Activated CD4-positive, alpha-beta T cell treated with anti-CD3 and anti-CD28 coated beads, Interleukin-2, amount 10 ng/mL, durations not matched to agents 24 days and 14 days (primary cell): ENCODE data around the gene USP9X. TPM values are rescaled to one million over a fixed set of nuclear protein-coding genes. Genes with fewer than 3 reads are reported as not detected.
"Not testable (repeated sequence)": the region's sequence is repeated elsewhere in the genome, so short reads cannot be mapped to it uniquely, and the experiment has no call there.

ENCODE experiments used
- DNase-seq: peaks from one replicate; pipeline ENCODE4 v3.0.0; 2022
- H3K27ac Mint-ChIP-seq: one replicate; pipeline ENCODE4 v1.8.0; 2022; ENCODE audit warnings: mild to moderate bottlenecking, mixed read lengths
- H3K27me3 Mint-ChIP-seq: one replicate; pipeline ENCODE4 v1.8.0; 2022; ENCODE audit warnings: mixed read lengths
- H3K36me3 Mint-ChIP-seq: one replicate; pipeline ENCODE4 v1.8.0; 2022; ENCODE audit warnings: low read depth, mild to moderate bottlenecking, mixed read lengths
- H3K4me1 Mint-ChIP-seq: one replicate; pipeline ENCODE4 v1.8.0; 2021; ENCODE audit warnings: mixed read lengths
- H3K4me3 Mint-ChIP-seq: one replicate; pipeline ENCODE4 v1.8.0; 2022; ENCODE audit warnings: mild to moderate bottlenecking, moderate library complexity, mixed read lengths
- H3K9me3 Mint-ChIP-seq: one replicate; pipeline ENCODE4 v1.8.0; 2021; ENCODE audit warnings: mixed read lengths
- intact Hi-C: fragments of 100-400 bp; cut with micrococcal nuclease; formaldehyde crosslinking; loops from one replicate; pipeline ENCODE4 v1.15.1; 2023
- total RNA-seq: library from RNA; stranded (reverse); gene quantifications from 2 replicates; pipeline ENCODE4 v1.2.3, GENCODE V29; 2022

USP9X gene
- total RNA-seq, 1 donor from 2014 or later = 49.8 TPM

DNA sequence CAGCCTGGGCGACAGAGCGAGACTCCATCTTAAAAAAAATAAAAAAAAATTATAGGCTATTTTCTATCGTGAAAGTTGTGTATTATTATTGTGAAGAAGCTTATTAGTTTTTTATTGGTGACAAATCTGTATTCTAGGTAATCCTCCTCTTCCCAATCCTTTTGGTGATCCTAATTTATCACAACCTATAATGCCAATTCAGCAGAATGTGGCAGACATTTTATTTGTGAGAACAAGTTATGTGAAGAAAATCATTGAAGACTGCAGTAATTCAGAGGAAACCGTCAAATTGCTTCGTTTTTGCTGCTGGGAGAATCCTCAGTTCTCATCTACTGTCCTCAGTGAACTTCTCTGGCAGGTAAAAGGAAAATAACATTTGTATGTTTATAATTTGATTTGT, 139.4 kb downstream of the USP9X start:
- H3K9me3 Mint-ChIP-seq = peaks cover 4% of the 10 kb centered on the region
- peaks cover 50% of the 10 kb centered on the region for H3K36me3 Mint-ChIP-seq
- no peak overlapping the region for H3K4me3 Mint-ChIP-seq
- H3K27me3 Mint-ChIP-seq = no peaks in the 10 kb centered on the region
- no peak overlapping the region for H3K27ac Mint-ChIP-seq
- intact Hi-C loops = no loop called here
- H3K4me1 Mint-ChIP-seq = no peaks in the 10 kb centered on the region
- DNase-seq = no peak

DNA sequence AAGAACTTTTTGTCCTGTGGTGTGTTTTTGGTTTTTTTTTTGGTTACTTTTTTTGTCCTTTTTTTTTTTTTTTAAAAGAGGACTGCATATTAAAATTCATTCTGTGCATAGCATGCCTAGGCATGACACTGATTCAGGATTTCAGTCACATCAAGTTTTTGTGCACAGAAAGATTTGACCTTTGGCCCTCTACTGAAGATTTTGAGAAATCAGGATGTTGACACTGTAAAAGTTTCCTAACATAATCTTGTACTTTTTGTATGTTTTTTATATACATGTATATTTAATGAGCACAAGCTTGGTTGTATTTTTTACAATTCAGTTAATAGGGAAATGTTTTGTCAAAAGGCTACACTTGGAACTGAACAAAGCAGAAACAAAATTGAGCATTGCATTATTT, 148.7 kb downstream of the USP9X start:
- Mint-ChIP-seq H3K4me3 (no peak overlapping the region), H3K4me1 (peaks cover 4% of the 10 kb centered on the region), H3K27ac (no peak overlapping the region), H3K9me3 (no peaks in the 10 kb centered on the region), H3K36me3 (peaks cover 26% of the 10 kb centered on the region), H3K27me3 (no peaks in the 10 kb centered on the region)
- DNase-seq = no peak
- intact Hi-C loops = no loop called here

DNA sequence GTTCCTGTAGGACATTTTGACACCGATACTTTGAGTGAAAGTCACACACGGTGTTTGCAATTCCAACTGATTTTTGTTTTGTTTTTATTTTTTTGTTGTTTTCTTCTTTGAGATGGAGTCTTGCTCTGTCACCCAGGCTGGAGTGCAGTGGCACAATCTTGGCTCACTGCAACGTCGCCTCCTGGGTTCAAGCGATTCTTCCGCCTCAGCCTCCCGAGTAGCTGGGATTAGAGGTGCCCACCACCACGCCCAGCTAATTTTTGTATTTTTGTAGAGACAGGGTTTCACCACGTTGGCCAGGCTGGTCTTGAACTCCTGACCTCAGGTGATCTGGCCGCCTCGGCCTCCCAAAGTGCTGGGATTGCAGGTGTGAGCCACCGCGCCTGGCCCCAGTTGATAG, 149.2 kb downstream of the USP9X start:
- H3K9me3 Mint-ChIP-seq, DNase-seq, H3K4me3 Mint-ChIP-seq, H3K4me1 Mint-ChIP-seq, intact Hi-C loops, H3K27me3 Mint-ChIP-seq, H3K27ac Mint-ChIP-seq: not testable (repeated sequence)
- peaks cover 24% of the 10 kb centered on the region for H3K36me3 Mint-ChIP-seq

DNA sequence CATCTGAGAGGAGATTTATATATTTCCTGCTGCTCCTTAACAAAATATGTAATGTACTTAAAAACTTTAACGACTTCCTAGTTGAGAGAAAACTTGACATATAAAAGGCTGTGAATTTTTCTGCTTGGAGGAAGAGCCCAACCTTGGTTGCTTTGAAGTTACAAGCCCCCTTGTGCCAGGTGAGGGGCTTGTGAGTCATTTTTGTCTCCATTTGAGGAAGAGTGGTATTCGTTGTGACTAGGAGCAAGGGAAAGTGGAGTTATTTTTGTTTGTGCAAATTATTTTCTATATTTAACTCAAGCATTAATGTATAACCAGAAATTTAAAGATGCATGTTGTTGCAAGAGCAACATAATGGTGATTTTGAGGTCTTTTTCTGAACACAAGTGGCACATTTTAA, 149.7 kb downstream of the USP9X start:
- Mint-ChIP-seq H3K36me3 (peaks cover 21% of the 10 kb centered on the region), H3K27ac (no peak overlapping the region), H3K9me3 (no peaks in the 10 kb centered on the region), H3K27me3 (no peaks in the 10 kb centered on the region), H3K4me3 (no peak overlapping the region), H3K4me1 (peaks cover 4% of the 10 kb centered on the region)
- intact Hi-C loops = no loop called here
- no peak for DNase-seq

DNA sequence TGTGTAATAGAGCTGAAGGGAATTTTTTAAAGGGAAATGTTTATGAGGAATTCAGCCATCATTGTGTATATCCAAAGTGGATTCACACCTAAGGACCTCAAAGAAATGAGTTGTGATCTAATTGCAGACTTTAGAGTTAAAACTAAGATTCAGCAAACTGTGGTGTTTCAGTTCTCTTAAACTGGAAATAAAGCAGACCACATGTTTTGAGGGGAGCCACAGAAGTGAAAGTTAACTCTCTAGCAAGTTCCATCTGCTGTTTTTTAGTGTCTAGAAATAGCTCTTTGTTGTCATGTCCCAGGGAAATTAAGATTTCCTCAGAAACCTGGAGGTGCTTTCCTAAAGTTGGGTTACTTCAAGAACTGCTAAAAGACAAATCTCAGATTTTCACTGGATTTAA, 151.4 kb downstream of the USP9X start:
- H3K4me3 Mint-ChIP-seq = no peak overlapping the region
- H3K36me3 Mint-ChIP-seq = peaks cover 17% of the 10 kb centered on the region
- peak; percentile 56 for DNase-seq
- H3K27ac Mint-ChIP-seq = no peak overlapping the region
- no peaks in the 10 kb centered on the region for H3K9me3 Mint-ChIP-seq
- intact Hi-C loops = no loop called here
- no peaks in the 10 kb centered on the region for H3K27me3 Mint-ChIP-seq
- H3K4me1 Mint-ChIP-seq = peaks cover 4% of the 10 kb centered on the region

DNA sequence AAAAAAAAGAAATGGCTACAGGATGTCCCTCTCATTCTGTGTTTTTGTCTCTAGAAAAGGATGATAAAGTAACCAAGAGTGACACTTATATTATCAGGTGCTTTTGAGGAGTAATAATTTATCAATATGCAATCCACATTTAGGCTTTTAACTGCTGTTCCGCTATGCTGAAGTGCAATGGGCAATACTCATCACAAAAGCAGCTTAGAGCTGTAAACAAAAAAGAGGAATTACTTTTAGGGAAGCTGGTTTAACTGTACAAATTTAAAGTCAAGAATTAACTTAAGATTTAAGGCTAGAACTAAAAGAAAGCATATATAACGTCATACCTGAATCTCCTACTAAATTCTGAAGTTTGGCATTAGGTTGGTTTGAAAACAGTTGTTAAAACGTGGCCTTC, 155.3 kb downstream of the USP9X start:
- Mint-ChIP-seq H3K9me3 (no peaks in the 10 kb centered on the region), H3K27me3 (no peaks in the 10 kb centered on the region), H3K27ac (no peak overlapping the region), H3K4me3 (no peak overlapping the region), H3K4me1 (peaks cover 4% of the 10 kb centered on the region), H3K36me3 (no peaks in the 10 kb centered on the region)
- intact Hi-C loops = no loop called here
- no peak for DNase-seq

DNA sequence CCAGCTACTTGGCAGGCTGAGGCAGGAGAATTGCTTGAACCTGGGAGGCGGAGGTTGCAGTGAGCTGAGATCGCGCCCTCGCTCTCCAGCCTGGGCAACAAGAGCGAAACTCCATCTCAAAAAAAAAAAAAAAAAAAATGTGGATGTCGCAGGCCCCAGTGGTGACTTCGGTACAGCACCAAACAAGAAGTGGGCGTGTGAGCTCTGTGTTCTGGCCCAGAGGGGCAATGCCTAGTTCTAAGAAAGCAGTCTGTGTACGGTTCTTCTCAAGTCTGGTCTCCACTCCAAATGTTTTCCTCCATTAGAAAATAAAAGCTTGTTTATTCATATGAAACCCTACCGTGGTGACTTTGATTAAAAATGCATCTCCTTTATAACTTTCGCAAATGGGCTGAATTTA, 156.7 kb downstream of the USP9X start:
- no peak for DNase-seq
- Mint-ChIP-seq H3K27ac (no peak overlapping the region), H3K9me3 (no peaks in the 10 kb centered on the region), H3K36me3 (no peaks in the 10 kb centered on the region), H3K4me1 (peaks cover 4% of the 10 kb centered on the region), H3K27me3 (no peaks in the 10 kb centered on the region), H3K4me3 (no peak overlapping the region)
- intact Hi-C loops = no loop called here

DNA sequence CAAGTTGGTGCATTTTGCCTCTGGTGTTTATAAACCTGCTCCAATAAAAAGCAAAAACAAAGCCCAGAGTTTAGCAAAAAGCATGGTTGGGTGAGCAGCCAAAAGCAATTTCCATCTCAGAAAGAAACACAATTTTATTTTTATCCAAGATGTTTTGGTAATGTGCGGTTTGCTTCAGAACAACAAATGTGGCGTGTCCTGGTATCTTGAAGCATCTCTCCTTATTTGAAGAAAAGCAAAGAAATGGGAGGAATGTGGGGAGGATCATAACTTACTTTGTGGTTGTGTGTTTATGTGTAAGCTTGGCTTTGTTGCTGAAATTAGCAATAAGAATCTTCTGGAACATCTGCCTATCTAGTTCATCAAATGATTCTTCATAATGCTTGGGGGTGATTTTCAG, 160.4 kb downstream of the USP9X start:
- no peak for DNase-seq
- Mint-ChIP-seq H3K36me3 (no peaks in the 10 kb centered on the region), H3K27me3 (no peaks in the 10 kb centered on the region), H3K9me3 (no peaks in the 10 kb centered on the region), H3K4me1 (no peaks in the 10 kb centered on the region), H3K27ac (no peak overlapping the region), H3K4me3 (no peak overlapping the region)
- intact Hi-C loops = no loop called here

DNA sequence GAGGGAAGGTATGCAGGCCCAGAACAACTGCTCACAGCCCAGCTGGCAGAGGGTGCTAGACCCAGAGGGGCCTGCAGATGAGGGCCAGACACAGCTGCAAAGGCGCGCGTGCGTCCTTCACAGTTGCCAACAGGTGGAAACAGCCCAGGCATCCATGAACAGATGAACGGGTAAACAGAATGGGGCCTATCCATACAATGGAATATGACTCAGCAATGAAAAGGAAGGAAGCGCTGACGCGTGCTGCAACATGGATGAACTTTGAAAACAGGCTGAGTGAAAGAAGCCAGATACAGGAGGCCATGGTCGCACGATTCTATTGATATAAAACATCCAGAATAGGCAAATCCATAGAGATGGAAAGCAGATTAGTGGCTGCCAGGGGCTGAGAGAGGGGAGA, 165.6 kb downstream of the USP9X start:
- Mint-ChIP-seq H3K27me3 (no peaks in the 10 kb centered on the region), H3K36me3 (no peaks in the 10 kb centered on the region), H3K4me3 (no peak overlapping the region), H3K4me1 (peaks cover 3% of the 10 kb centered on the region), H3K9me3 (no peaks in the 10 kb centered on the region), H3K27ac (no peak overlapping the region)
- intact Hi-C loops = no loop called here
- no peak for DNase-seq

DNA sequence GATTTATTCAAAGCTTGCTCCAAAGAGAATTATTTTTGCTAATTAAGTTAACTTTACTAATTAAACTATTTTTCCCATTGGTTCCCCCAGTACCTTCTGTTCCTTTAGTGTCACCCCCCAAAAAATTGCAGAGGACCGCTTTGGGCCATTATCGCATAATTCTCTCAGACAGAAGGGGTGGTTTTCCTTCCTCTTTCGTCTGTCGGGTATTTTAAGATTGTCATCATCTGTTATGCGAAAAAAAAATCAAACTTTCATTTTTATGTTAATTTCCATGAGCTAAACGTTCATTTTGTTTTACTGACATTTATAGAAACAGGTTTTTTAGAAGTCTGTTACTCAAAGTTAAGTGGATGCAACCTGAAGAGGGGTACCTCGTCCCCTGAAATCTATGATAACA, 172.6 kb downstream of the USP9X start:
- H3K9me3 Mint-ChIP-seq = no peaks in the 10 kb centered on the region
- no peak overlapping the region for H3K4me3 Mint-ChIP-seq
- no peaks in the 10 kb centered on the region for H3K36me3 Mint-ChIP-seq
- intact Hi-C loops = no loop called here
- H3K27ac Mint-ChIP-seq = no peak overlapping the region
- H3K4me1 Mint-ChIP-seq = peaks cover under 1% of the 10 kb centered on the region
- H3K27me3 Mint-ChIP-seq = peaks cover 2% of the 10 kb centered on the region
- DNase-seq = no peak

DNA sequence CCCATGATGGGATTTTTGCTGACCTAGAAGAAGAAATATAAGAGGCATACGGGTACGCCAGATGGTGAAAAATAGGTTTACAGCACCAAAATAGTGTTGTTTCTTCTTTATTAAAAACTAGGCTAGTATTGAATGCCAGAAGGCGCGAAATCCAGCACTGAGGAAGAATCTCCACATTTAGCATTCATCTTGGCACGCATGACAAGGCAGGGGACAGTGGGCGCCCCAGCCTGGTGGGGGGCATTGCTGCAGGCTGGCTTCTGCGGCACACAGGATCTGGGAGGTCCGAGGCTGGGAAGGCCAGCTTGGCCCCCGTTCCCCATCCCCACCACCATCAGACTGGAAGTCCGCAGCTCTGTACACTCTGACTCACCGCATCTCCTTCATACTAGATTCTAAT, 173.0 kb downstream of the USP9X start:
- Mint-ChIP-seq H3K36me3 (no peaks in the 10 kb centered on the region), H3K27ac (no peak overlapping the region), H3K4me1 (no peaks in the 10 kb centered on the region), H3K27me3 (peaks cover 2% of the 10 kb centered on the region), H3K9me3 (no peaks in the 10 kb centered on the region), H3K4me3 (no peak overlapping the region)
- intact Hi-C loops = no loop called here
- no peak for DNase-seq

DNA sequence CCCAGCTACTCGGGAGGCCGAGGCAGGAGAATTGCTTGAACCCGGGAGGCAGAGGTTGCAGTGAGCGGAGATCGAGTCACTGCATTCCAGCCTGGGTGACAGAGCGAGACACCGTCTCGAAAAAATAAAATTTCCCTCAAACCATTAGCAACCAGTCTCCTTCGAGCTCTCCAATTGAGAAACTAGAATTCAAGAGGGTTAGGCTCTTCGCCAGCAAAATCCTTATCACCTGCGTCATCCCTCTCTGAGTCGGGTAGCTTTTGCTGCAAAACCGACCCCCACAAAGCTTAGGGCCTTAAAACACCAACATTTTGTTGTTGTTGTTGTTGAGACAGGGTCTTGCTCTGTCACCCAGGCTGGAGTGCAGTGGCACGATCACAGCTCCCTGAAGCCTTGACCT, 173.6 kb downstream of the USP9X start:
- Mint-ChIP-seq H3K9me3 (no peaks in the 10 kb centered on the region), H3K4me1 (no peaks in the 10 kb centered on the region), H3K27ac (no peak overlapping the region), H3K36me3 (no peaks in the 10 kb centered on the region), H3K4me3 (no peak overlapping the region), H3K27me3 (peaks cover 2% of the 10 kb centered on the region)
- DNase-seq = no peak
- intact Hi-C loops = no loop called here

DNA sequence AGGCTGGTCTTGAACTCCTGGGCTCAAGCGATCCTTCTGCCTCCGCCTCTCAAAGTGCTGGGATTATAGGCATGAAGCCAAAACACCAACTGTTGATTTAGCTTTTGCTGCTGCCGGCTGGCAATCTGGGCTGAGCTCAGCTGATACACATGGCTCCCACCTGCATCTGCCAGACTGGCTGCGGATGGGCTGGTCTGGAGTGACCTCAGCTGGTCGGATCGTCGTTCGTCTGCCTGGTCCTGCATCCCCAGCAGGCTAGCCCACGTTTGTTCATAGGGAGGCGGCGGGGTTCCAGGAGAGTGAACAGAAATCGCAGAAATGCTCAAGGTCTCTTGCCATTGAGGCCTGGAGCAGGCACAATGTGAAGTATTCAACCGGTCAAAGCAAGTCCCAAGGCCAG, 174.3 kb downstream of the USP9X start:
- intact Hi-C loops = no loop called here
- no peak for DNase-seq
- Mint-ChIP-seq H3K36me3 (no peaks in the 10 kb centered on the region), H3K4me3 (no peak overlapping the region), H3K9me3 (no peaks in the 10 kb centered on the region), H3K27ac (no peak overlapping the region), H3K27me3 (peaks cover 2% of the 10 kb centered on the region), H3K4me1 (no peaks in the 10 kb centered on the region)

DNA sequence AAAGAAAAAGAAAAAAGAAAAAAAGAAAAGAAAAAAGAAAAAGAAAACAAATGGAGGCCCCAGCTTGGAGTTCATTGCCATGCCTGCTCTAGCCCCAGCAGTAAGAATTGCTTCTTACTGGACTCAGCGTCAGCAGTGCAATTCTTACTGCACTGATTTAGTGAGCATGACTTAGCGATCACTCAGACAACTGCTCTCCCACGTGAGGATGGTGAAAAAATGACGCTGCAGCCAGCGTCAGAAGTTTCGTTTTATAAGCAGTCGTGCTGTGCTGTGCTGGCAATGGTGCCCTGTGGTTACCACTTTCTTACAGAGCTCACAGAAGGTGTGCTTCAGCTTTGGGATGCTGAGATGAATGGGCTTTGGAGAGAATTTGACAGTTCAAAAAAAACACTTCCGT, 180.4 kb downstream of the USP9X start:
- H3K27me3 Mint-ChIP-seq = no peaks in the 10 kb centered on the region
- no peaks in the 10 kb centered on the region for H3K36me3 Mint-ChIP-seq
- peak; percentile 80 for DNase-seq
- H3K27ac Mint-ChIP-seq = no peak overlapping the region
- intact Hi-C loops = no loop called here
- H3K4me1 Mint-ChIP-seq = no peaks in the 10 kb centered on the region
- H3K9me3 Mint-ChIP-seq = no peaks in the 10 kb centered on the region
- peak overlapping the region; percentile 21 for H3K4me3 Mint-ChIP-seq

DNA sequence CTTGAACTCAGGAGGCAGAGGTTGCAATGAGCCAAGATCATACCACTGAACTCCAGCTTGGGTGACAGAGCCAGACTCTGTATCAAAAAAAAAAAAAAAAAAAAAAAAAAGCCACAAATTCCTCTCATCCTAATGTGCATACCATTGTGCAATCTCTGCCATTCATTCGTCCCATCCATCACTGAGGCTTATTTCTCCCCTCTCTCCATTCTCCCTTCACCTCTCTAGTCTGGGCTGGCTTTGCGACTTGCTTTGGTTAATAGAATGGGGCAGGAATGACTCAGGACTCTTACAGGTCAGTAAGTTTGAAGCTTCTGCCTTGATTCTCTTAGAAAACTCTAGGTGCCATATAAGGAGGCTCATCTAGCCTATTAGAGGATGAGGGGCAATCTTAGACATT, 188.4 kb downstream of the USP9X start:
- no peaks in the 10 kb centered on the region for H3K36me3 Mint-ChIP-seq

More for the DNA sequence above, 188.4 kb downstream of the USP9X start:
- Mint-ChIP-seq H3K27ac (no peak overlapping the region), H3K4me3 (no peak overlapping the region), H3K4me1 (peaks cover 7% of the 10 kb centered on the region), H3K9me3 (no peaks in the 10 kb centered on the region), H3K27me3 (peaks cover 2% of the 10 kb centered on the region)
- intact Hi-C loops = loop anchor here (10.0 kb wide), 1 partner anchor 461 kb away; no protein-coding TSS in a partner anchor
- DNase-seq = no peak
